Lower lobe of right lung (tissue), 2 donors: ENCODE data around the gene LAMA5. TPM values are rescaled to one million over a fixed set of nuclear protein-coding genes. Genes with fewer than 3 reads are reported as not detected.

Source experiments
- ATAC-seq, 2 donors: fragments of 200-7000 bp; cut with Tn5 transposase; one replicate each; pipeline ENCODE4 v1.9.1; 2020 to 2022; ENCODE audit warnings: mild to moderate bottlenecking in 2 of 2, moderate library complexity in 2 of 2
- DNase-seq: peaks from one replicate; pipeline ENCODE4 v3.0.0-alpha.2; 2020
- H3K27ac ChIP-seq: fragments of 200-600 bp; one replicate; pipeline ENCODE4 v1.8.0; 2022
- H3K27me3 ChIP-seq: fragments of 200-600 bp; one replicate; pipeline ENCODE4 v1.8.0; 2022; ENCODE audit warnings: low read depth
- H3K36me3 ChIP-seq: fragments of 200-600 bp; one replicate; pipeline ENCODE4 v1.8.0; 2022; ENCODE audit warnings: mild to moderate bottlenecking
- H3K4me1 ChIP-seq: fragments of 200-600 bp; one replicate; pipeline ENCODE4 v1.8.0; 2022
- H3K4me3 ChIP-seq: fragments of 200-600 bp; one replicate; pipeline ENCODE4 v1.8.0; 2022; ENCODE audit warnings: mild to moderate bottlenecking
- H3K9me3 ChIP-seq: fragments of 200-600 bp; one replicate; pipeline ENCODE4 v1.8.0; 2022
- intact Hi-C: fragments of 100-400 bp; cut with DNase I; formaldehyde crosslinking; loops from one replicate; pipeline ENCODE4 v1.11.0; 2022
- total RNA-seq: library from RNA; stranded (reverse); fragmentation: NEBNext Ultra II Directional; extraction: Animal tissue kit (Norgen Biotek cat#: 25700); gene quantifications from one replicate; pipeline ENCODE4 v1.2.1, GENCODE V29; 2021
- TF ChIP-seq, protein P1 (sequence below): fragments of 200-600 bp; IDR thresholded peaks from one replicate; pipeline ENCODE4 v1.8.0; 2022; ENCODE audit warnings: antibody characterized with exemption, mild to moderate bottlenecking
- donor health status: DM: no; HTN: yes; CAD: no; lungs with severe emphysema.

The LAMA5 gene
- total RNA-seq, 1 donor from 2014 or later, result 282 TPM

DNA sequence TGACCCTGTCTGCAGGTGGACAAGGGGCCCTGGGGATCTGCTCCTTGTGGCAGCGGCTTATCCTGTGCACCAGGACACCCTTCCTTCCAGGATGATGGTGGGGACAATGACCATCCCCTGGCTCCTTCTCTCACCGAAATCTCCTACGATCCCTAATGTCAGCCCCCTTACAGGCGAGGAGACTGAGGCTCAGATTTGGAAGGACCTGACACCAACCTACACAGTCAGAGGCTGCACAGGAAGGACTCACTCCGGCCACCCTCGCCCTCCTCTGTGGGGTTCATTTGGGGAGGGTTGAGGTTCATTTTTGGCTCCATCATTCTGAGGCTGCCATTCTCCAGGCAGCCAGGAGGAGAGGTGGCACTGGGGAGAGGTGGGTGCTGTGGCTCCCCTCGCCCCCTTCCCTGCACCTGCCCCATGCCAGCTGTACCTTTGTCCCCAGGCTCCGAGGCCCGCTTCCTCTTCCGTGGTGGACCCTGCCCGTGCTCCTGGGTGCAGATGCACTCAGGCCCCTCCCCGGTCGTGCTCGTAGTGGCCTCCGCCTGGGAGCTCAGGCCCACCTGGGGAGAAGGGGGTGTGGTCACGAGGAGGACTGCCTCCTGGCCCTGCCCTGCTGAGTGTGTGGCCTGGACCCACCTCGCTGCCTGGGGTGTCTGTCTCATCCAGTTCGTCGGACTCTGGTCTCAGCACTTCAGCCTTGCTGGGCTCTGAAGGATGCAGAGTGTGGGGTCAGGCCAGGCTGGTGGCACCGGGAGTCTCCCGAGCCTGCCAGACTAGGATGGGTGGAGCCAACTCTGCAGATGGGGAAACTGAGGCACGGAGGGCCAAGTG is 45.3 kb upstream of the LAMA5 start:
- Histone ChIP-seq H3K27ac (no peak overlapping the region), H3K4me3 (no peak overlapping the region), H3K4me1 (peaks cover 17% of the 10 kb centered on the region), H3K9me3 (no peaks in the 10 kb centered on the region), H3K36me3 (no peaks in the 10 kb centered on the region), H3K27me3 (no peaks in the 10 kb centered on the region)
- ATAC-seq (no peak), DNase-seq (no peak)
- TF ChIP-seq, protein P1, sequence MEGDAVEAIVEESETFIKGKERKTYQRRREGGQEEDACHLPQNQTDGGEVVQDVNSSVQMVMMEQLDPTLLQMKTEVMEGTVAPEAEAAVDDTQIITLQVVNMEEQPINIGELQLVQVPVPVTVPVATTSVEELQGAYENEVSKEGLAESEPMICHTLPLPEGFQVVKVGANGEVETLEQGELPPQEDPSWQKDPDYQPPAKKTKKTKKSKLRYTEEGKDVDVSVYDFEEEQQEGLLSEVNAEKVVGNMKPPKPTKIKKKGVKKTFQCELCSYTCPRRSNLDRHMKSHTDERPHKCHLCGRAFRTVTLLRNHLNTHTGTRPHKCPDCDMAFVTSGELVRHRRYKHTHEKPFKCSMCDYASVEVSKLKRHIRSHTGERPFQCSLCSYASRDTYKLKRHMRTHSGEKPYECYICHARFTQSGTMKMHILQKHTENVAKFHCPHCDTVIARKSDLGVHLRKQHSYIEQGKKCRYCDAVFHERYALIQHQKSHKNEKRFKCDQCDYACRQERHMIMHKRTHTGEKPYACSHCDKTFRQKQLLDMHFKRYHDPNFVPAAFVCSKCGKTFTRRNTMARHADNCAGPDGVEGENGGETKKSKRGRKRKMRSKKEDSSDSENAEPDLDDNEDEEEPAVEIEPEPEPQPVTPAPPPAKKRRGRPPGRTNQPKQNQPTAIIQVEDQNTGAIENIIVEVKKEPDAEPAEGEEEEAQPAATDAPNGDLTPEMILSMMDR, result no peak
- intact Hi-C loops, result no loop called here

DNA sequence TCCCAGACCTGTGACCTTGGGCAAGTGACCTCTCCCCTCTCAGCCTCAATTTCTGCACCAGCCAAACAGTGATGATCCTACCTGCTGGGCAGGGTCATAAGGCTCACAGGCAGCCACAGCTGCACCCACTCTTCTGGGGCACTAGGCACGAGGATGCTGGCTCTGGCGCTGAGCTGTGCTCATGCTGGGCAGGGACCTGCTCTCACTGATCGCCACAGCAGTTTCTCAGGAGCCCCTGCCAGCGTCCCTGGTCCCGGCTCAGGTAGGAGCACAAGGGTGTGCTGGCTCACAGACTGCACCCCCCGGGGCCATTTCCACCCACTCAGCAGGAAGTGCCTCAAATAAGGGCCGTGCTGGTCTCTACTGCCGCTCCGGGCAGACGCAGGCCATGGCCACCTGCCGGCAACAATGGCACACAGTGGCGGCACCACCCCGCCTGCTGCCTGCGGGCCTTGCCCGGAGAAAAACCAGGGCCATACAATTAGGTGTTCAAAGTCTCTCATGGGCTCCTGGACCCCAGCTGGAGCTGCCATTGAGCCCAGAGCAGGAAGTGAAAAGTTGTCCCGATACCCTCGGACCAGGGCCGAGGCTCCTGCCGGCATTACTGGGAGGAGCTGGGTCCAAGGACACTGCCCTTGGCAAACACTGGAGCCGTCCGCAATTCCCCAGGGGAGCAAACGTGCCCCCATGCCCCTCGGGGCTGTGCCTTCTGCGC is 44.5 kb upstream of the LAMA5 start:
- TF ChIP-seq, protein P1, result no peak
- Histone ChIP-seq H3K9me3 (no peaks in the 10 kb centered on the region), H3K4me3 (no peak overlapping the region), H3K27me3 (no peaks in the 10 kb centered on the region), H3K36me3 (no peaks in the 10 kb centered on the region), H3K4me1 (peaks cover 18% of the 10 kb centered on the region), H3K27ac (no peak overlapping the region)
- intact Hi-C loops, result no loop called here
- DNase-seq (no peak), ATAC-seq (no peak)

DNA sequence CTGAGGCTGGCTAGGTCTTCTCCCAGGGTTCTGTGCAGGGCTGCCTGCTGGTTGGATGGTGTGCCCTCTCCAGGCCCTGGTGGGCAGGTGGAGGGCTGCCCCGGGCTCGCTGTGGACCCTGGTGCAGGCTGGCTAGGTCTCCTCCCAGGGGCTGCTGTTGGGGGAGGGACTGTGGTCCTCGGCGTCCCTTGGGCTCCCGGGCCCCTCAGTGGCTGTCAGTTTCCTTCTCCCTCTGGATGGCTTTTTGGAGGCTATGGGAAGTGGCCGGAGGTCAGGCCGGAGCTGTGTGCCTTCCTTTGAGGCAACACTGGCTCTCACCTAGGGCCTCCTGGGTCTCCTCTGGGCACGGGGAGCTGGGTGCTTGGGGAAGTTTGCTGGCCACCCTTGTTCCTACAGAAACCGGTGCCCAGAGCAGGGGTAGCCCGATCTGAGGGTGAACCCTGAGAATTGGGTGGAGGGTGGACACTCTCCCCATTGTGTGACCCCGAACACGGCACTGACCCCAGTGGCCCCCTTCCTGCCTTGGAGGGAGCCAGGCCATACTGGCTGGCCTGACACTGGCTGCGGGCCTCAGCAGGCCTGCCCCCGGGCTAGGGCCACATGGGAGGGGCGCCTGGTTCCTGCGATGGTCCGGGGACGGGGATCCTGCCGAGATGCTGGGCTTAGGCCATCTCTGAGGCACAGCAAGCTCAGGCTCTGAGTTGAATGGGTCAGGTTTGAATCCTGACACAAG is 43.8 kb upstream of the LAMA5 start:
- Histone ChIP-seq H3K4me3 (no peak overlapping the region), H3K4me1 (peaks cover 25% of the 10 kb centered on the region), H3K9me3 (no peaks in the 10 kb centered on the region), H3K27me3 (no peaks in the 10 kb centered on the region), H3K27ac (no peak overlapping the region), H3K36me3 (no peaks in the 10 kb centered on the region)
- ATAC-seq, result no peak
- TF ChIP-seq, protein P1, result no peak
- intact Hi-C loops, result no loop called here
- DNase-seq, result no peak

DNA sequence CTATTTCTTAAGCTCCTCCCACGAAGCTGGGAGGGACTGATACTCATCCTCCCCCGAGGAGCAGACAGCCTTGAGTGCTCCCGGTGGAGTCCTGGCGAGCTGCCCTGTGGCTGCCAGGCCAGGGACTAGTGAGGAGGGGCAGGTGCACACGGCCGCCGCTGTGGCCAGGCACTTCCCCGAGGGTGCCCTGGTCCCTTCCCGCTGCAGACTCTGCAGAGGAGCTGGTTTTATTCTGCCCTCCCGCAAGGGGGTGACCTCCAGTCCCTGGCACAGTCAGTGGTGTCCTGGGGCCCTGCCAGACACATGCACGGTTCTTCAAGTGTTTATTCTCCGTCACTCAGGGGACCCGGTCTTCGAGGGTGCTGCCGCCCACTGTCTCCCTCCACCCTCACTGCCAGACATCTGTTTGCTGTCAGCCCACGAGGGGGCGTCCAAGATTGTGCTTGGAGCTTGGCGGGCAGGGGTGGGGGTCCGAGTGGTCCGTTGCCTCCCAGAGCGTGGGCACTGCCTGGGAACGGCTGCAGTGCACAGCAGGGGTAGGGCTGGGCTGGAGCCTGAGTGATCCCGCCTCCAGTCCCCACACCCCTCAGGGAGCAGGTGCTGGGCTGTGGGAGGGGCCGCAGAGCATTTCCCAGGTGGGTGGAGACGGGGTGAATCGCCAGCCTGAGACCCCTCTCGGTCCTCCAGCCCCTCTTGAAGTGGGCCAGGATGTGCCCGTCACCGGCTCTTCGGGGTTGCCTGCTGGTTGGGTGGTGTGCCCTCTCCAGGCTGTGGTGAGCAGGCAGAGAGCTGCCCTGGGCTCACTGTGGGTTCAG is 43.0 kb upstream of the LAMA5 start:
- no peak overlapping the region for H3K27ac ChIP-seq
- no peaks in the 10 kb centered on the region for H3K36me3 ChIP-seq
- peaks cover 33% of the 10 kb centered on the region for H3K4me1 ChIP-seq
- peak; percentile 23 to 46 for ATAC-seq
- intact Hi-C loops, result no loop called here
- H3K4me3 ChIP-seq, result peak overlapping the region; percentile 13
- no peaks in the 10 kb centered on the region for H3K27me3 ChIP-seq
- TF ChIP-seq, protein P1, result peak; percentile 46
- DNase-seq, result peak; percentile 76
- H3K9me3 ChIP-seq, result no peaks in the 10 kb centered on the region
